ENCODE data around the gene SHISA9.

SHISA9 gene

DNA sequence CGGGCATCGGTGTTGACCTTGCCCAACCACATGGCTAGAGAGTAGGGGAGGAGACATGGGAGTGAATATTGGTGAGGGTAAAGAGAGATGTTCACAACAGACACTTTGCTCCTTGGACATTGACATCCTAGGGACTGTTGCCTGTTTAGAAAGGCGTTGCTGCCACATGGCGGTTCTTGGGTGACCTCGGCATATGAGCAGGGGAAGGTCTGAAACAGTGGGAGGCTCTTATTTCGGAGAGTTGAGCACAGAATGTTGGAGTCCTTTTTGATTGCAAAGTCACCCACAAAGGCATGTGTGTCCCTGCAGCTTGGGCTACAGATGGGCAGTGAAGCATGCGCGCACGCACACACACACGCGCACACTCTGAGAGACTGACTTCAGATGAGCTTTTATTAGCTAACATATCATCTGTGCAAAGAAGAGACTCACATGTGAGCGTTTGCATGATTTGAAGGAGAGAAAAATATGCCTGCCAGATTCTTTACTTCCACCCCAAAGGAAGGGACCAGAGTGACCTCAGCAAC, 104.4 kb downstream of the SHISA9 start:
- DNase-seq (ENCODE audit: extremely low spot score, insufficient read length, low read depth) (no peak), FAIRE-seq (no peak)

GRCh38 chr16:13012601-13013000, 111.2 kb downstream of the SHISA9 start:
- DNase-seq (ENCODE audit: extremely low spot score, insufficient read length, low read depth) (no peak), FAIRE-seq (no peak)

GRCh38 chr16:13013043-13013442, 111.6 kb downstream of the SHISA9 start:
- no peak for FAIRE-seq
- DNase-seq (ENCODE audit: extremely low spot score, insufficient read length, low read depth) = no peak

DNA sequence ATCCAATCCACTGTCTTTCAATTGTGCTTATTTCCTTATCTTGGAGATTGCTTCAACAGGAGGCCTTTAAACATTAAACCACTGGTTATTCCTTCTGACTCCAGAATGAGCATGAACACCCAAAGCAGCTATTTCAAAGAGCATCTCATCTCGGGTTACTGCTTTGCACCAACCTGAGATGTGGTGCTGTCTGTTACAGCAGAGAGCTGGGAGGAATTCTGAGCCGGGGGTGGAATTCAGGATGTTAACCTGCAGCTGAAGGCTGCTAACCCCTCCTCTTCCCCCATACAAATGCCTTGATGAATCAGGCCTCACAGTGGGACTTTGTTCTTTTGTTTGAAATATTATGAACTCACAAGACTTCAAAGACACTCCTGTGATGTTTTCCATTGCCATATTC, 113.1 kb downstream of the SHISA9 start:
- DNase-seq (ENCODE audit: extremely low spot score, insufficient read length, low read depth) = no peak

GRCh38 chr16:13018026-13018425, 116.6 kb downstream of the SHISA9 start:
- FAIRE-seq (no peak), DNase-seq (ENCODE audit: extremely low spot score, insufficient read length, low read depth) (no peak)

More for the DNA sequence above, 113.1 kb downstream of the SHISA9 start:
- no peak for FAIRE-seq

- no peak for DNase-seq (ENCODE audit: extremely low spot score, insufficient read length, low read depth)
- FAIRE-seq = no peak
Observed at GRCh38 chr16:13021996-13022395, 120.6 kb downstream of the SHISA9 start.

GRCh38 chr16:13029786-13030185, 128.4 kb downstream of the SHISA9 start:
- FAIRE-seq (no peak), DNase-seq (ENCODE audit: extremely low spot score, insufficient read length, low read depth) (no peak)

DNA sequence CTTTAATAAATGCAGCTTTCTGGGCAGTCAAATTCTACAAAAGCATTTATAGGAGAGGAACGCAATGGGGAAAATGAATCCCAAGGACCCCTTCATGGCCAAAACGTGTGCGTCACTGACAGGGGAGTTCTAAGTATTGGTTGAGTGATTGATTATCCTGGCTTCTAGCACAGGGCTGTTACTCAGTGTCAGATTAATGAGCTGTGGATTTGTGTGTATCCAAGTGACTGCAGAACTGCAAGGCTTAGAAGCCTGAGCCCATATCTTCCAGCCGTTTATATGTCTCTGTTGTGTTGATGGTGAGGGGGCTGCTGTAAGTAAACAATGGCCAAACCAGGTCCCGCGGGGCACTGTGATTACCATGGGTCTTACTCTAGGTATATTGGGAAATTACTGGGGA, 129.4 kb downstream of the SHISA9 start:
- FAIRE-seq (no peak), DNase-seq (ENCODE audit: extremely low spot score, insufficient read length, low read depth) (no peak)

- DNase-seq (ENCODE audit: extremely low spot score, insufficient read length, low read depth) (no peak), FAIRE-seq (no peak)
Observed at GRCh38 chr16:13032911-13033310, 131.5 kb downstream of the SHISA9 start.

- DNase-seq (ENCODE audit: extremely low spot score, insufficient read length, low read depth) (no peak), FAIRE-seq (no peak)
Observed at GRCh38 chr16:13036600-13036999, 135.2 kb downstream of the SHISA9 start.

GRCh38 chr16:13038591-13038990, 137.2 kb downstream of the SHISA9 start:
- DNase-seq (ENCODE audit: extremely low spot score, insufficient read length, low read depth) (no peak), FAIRE-seq (no peak)

DNA sequence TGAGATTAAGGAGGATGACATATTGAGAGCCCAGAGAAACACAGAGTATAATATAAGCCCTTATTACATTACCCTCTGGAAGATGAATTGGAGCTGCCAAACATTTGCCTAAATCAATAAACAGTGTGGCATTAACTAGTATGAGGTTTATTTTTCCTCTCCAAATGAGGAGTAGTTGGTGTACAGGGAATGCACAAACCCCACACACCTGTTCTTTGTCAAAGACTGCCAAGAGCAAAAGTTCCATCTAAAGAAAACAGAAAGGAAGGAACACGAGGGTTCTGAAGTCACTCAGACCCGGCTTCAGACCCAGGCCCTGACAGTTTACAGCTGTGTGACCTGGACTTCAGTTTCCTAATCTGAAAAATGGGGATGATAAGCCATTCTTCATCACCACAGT, 138.1 kb downstream of the SHISA9 start:
- FAIRE-seq (no peak), DNase-seq (ENCODE audit: extremely low spot score, insufficient read length, low read depth) (no peak)

GRCh38 chr16:13041180-13041579, 139.8 kb downstream of the SHISA9 start:
- FAIRE-seq (no peak), DNase-seq (ENCODE audit: extremely low spot score, insufficient read length, low read depth) (no peak)

- DNase-seq (ENCODE audit: extremely low spot score, insufficient read length, low read depth) = no peak
- FAIRE-seq = no peak
Observed at GRCh38 chr16:13041646-13042290, 140.4 kb downstream of the SHISA9 start.

DNA sequence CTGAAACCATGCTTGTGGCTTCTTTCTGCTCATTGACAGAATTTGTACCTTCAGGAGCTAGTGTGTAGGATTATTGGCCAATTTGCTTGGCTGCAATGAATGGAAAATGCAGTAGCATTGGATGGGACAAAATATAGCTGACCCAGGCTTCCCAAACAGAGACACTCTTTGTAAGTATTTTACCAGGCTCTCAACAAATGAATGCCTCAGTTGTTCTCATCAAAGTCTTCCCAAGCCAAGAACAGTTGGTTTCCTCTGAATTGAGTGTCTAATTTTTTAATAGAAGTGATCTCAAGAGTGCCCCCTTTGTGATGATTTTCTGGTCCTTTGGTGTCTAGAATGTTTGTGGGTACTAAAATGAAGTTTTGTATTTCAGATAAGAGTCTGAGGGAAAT, 140.9 kb downstream of the SHISA9 start:
- FAIRE-seq (no peak), DNase-seq (ENCODE audit: extremely low spot score, insufficient read length, low read depth) (no peak)

- DNase-seq (ENCODE audit: extremely low spot score, insufficient read length, low read depth) = no peak
- no peak for FAIRE-seq
Observed at GRCh38 chr16:13046061-13046821, 144.8 kb downstream of the SHISA9 start.

DNA sequence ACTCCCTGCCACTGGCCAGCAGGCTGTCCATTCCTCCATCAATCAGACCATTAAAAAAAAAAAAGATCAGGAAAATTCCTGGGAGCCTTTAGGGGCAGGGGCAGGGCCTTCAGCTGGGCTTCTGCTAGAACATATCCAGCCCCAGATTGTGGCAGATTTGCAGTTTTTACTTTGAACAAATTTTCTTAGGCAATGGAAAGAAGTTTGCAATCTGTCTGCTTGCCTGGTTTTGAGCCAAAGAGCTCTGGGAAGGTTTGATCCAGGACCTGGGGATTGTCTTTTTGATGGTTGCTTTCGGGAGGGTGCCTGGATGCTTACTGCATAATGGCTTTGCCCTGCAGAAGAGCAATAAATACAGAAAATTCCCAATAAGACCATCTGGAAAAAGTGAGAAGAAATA, 145.9 kb downstream of the SHISA9 start:
- no peak for FAIRE-seq
- no peak for DNase-seq (ENCODE audit: extremely low spot score, insufficient read length, low read depth)

DNA sequence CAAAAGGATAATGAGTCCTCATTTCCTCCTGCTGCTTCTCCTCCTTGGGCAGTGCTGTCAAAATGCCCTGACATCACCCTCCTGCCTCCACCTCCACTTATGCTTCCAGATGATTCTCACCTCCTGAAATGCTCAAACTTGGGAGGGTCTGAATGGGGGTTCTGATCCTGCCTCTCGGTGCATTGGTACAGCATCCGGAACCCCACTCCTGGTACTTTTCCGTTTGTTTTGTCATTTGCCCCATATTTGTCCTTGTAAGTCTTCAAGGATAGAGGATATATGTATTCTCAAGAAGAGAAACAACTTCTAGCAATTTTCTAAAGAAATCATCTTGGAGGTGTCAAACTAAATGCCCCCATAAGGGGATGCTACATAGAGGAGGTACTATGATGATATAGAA, 148.3 kb downstream of the SHISA9 start:
- DNase-seq (ENCODE audit: extremely low spot score, insufficient read length, low read depth) (no peak), FAIRE-seq (no peak)

- DNase-seq (ENCODE audit: extremely low spot score, insufficient read length, low read depth) = no peak
Observed at GRCh38 chr16:13052431-13052830, 151.0 kb downstream of the SHISA9 start.

GRCh38 chr16:13055480-13055879, 154.1 kb downstream of the SHISA9 start:
- no peak for FAIRE-seq
- no peak for DNase-seq (ENCODE audit: extremely low spot score, insufficient read length, low read depth)

More at GRCh38 chr16:13052431-13052830, 151.0 kb downstream of the SHISA9 start:
- no peak for FAIRE-seq

DNA sequence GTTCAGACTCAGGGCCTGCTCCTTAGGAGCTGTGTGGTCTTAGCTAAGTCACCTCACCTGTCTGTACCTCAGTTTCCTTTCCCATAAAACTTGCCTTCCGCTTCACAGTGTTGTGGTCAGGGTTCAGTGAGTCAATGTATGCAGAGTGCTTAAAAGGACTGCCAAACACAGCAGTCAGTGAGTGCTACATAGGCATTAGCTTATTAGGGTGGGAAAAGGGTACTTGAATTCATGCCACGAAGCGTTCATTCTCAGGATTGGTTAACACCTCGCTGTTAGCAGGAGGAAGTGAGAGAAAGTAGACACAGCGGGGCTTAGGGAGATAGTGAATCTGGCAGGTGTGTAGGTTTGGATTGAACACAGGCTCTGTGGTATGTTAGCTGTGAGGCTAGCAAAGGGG, 155.2 kb downstream of the SHISA9 start:
- FAIRE-seq (peak; percentile 42), DNase-seq (ENCODE audit: extremely low spot score, insufficient read length, low read depth) (peak; percentile 4)
